NCI-H446 treated with DMSO at 0.1 percent for 48 hours (cell line): ENCODE results near the gene RAI14.

Experiments used
- DNase-seq: peaks from one replicate; lab custom pipeline; 2025; lab: John Stamatoyannopoulos, UW

RAI14 gene

DNA sequence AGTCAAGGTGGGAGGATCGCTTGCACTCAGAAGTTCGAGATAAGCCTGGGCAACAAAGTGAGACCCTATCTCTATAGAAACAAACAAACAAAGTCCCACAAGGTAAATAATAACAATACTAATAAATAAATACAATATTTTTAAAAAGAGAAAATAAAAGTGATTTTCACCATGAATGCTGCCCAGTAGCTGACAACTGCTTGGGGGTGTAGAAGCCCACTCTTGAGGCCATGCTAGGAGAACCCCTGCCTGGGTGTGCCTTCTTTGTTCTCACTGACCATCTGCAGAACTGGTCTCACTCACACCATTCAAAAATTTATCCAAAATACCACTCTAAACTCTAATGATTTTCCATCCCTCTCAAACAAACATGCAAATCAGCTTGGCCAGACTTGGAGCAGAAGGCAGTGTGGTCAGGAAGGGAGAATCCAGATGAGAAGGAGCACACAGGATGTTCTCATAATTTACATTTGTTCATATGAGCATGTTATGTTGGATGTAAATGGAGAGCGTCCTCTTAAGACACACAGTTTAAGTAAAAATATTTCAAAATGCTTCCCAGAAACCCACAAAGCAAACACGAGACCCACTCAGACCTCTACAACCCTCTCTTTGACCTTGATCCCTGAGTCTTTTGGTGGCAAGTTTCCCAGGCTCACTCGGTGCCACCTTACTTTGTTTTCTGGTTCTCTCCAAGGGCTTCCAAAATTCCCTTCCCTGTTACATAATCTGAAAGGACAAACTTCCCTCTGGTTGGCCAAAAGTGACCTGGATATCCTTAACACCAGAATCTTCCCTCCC is 7.9 kb upstream of the RAI14 start:
- DNase-seq = no peak

DNA sequence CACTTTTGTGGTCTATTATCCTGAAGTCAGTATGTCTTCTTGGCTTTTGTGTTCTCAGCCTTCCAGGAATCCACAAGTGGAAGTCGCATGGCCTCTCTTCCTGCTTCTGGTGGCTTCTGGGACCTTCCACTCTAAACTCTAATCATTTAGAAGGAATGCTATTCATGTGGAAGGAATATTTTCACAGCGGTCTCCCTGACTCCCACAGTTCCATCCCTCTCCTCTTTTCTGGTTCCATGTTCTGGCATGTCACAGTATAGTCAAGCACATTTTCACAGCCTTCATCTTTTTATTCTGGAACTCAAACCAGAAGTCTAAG is 7.3 kb upstream of the RAI14 start:
- no peak for DNase-seq

DNA sequence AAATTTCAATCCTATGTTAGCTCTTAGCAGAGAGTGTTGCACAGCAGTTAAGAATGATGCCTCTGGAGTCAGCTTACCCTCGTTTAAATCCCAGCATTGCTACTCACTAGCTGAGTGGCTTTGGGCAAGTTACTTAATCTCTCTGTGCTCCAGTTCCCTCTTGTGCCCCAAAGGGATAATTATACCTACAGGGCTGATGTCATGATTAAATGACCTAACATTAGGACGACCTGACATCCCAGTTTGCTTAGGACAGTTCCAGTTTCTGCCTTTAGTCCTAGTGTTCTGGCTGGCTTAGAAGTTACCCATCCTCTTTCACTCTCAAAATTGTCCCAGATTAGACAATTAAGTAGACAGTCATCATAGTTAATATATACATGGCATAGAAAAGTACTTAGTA is 4.3 kb upstream of the RAI14 start:
- no peak for DNase-seq

DNA sequence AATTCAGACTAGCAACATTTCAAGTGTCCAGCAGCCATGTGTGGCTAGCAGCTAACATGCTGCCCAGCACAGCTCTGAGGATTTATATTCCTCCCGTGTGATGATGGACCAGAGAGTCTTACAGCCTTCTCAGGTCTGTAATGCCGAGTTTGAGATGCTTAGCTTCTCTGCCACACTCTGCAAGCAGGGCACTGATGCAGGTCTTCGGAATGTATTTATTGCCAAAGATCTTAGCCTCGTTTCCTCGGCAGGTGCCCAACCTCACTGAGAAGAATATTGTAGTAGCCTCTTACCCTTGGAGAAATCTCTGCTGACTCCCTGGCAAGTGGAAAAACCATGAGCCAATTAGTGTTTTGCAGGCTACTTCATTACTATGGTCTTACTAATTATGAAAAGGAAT is 3.7 kb upstream of the RAI14 start:
- DNase-seq = no peak

DNA sequence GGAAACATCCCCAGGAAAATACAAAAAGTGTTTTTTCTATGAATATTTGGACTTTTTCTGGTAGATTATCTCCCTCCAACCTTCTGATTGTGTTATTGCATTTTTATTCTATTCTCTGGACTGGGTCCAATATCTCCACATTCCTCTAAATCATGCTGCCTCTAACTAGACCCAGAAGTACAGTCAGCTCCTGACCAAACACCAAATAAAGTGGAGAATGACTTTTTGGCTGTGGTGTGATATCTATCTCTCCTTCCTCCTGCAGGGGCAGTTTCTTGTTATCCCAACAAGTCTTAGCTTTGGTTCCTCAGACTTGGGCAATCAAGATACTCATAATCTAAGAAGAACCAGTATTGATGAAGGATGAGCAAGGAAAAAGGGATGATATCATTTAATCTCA is 3.2 kb upstream of the RAI14 start:
- DNase-seq = no peak

DNA sequence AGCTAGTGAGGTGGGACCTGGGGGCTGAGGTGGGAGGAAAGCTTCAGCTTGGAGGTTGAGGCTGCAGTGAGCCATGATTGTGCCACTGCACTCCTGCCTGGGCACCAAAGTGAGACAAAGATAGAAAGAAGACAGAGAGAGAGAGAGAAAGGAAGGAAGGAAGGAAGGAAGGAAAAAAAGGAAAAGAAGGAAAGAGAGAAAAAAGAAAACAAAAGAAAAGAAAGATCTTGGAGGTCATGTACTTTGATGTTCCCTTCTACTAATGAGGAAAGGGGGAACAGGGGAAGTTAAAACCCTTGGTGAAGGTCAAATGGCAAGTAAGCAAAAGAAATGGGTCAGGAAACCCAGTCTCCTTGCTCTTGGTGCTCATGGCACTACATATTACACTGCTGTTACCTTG is 2.4 kb upstream of the RAI14 start:
- DNase-seq = no peak

DNA sequence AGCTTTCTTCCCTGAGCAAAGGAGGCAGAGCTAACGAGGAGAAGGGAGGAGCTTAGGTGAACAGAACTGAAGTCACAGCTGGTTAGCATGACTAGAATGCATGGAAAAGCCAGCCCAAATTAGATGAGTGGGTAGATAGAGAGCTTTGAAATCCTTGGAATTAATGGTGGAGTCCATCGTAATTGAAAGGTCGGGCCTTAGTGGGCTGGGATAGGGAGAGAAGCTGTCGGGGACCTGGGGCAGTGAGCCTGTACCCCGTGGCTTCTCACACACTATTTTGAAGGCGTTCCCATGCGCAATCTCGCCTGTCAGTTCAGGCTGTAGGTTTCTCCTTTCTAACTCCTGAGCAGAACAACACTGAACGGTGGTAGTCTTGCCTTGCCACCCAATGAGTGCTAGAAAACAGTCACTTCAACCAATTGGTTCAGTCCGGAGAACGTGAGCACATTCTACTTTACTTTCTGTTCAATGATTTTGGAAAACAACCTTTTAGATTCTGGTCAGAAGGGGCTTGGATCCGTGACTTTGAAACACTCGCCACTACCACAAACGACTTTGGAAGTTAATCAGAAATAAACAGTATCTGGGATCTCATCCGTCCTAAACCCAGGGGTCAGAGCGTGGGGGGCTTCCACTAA is 655 bp upstream of the RAI14 start:
- DNase-seq = no peak

DNA sequence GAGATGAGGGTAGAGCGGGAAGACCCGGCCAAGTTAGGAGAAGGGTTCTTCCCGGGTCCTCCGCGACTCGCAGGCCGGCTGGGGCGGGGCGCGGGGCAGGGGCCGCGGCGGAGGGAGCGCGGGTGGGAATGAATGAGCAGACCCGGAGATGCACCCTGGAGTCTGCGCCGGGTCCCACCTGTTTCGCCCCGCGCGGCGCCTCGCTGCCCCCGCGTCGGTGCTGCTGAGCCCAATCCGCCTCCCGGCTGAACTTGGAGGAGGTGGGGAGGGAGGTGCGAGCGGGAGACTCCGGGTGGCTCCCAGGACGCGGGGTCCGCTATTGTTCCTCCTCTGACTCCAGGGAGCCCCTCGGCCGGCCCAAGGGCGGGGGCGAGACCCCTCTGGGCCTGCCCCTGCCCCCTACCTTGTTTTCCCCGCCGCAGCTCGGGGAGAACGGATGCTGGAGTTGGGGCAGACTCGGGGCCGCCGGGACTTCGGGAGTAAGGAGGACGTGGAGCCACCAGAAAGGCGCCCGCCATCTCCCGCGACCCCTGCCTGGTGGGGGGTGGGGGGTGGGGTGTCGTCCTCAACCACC is 659 bp downstream of the RAI14 start:
- DNase-seq = no peak

DNA sequence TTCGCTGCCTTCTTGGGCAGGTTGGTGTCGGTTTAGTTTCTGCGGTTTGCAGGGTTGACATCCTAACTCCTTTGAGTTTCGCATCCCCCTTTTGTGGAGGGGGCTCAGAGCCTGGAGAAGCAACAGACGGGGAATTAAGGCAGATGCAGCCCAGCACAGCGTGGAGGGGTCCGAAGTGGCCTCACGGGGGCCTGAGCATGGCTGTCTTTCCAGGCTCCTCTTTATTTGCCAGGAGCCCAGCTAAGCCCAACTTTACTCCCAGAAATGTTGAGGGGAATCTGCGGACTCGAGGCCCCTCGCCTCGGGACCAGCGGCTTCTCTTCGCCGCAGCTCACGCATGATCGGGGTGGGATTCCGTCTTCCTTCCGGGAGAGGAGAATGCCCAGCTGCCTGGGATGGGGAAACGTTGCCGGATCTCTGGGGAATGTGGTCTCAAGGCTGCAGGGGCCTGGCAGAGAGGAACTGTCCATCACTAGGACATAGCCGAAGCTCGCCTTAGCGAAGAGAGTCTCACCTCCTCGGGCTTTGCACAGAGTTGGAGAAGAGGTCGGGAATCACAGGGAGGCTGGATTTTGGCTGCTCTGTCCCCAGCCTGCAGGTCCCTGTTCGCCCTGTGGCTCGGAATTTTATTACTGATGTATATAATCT is 1.3 kb downstream of the RAI14 start:
- no peak for DNase-seq

DNA sequence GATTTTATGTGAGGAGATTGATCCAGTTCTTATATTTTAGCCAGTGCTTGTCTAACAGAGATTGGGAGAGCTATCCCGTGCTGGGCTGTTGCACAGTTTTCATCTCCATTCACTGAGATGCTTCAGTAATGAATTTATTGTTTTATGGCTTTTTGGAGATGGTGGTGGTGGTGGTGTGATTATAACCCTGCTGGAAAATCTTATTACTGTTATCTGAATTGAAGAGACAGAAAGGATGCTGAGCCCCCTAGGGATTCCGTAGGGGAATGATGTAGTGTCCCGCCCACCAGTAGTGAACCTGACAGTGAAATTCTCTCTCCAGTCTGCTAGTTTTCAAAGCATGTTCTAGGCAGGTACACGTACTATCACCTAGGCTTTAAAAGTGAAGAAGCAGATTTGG is 1.9 kb downstream of the RAI14 start:
- DNase-seq = no peak

DNA sequence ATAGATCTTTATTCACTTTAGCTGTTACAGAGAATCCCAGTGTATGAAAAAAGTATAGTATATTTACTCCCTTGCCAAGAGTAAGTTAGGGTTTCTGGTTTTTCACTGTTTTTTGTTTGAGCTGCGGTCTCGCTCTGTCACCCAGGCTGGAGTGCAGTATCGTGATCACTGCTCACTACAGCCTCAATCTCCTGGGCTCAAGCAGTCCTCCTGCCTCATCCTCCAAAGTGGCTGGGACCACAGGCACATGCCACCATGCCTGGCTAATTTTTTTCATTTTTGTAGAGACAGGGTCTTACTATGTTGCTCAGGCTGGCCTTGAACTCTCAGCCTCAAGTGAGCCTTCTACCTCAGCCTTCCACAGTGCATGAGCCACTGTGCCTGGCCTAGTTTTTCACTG is 3.0 kb downstream of the RAI14 start:
- DNase-seq = no peak

DNA sequence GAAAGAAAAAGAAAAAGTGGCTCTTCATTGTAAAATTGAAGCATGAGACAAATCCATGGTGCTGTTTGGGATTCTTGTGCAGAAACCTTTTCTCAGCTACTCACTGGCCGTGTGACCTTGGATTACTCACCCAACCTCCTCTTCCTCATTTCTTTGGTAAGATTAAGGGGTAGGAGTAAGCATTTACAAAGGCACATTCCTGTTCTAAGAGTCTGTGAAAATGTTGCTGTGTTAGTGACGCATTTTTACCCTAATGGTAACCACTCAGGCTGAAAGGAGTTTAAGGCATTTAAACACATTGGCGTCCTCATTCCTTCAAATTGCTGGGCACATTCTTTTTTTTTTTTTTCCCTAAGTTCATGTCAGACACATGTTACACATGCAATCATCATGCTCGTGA is 4.3 kb downstream of the RAI14 start:
- DNase-seq = no peak

DNA sequence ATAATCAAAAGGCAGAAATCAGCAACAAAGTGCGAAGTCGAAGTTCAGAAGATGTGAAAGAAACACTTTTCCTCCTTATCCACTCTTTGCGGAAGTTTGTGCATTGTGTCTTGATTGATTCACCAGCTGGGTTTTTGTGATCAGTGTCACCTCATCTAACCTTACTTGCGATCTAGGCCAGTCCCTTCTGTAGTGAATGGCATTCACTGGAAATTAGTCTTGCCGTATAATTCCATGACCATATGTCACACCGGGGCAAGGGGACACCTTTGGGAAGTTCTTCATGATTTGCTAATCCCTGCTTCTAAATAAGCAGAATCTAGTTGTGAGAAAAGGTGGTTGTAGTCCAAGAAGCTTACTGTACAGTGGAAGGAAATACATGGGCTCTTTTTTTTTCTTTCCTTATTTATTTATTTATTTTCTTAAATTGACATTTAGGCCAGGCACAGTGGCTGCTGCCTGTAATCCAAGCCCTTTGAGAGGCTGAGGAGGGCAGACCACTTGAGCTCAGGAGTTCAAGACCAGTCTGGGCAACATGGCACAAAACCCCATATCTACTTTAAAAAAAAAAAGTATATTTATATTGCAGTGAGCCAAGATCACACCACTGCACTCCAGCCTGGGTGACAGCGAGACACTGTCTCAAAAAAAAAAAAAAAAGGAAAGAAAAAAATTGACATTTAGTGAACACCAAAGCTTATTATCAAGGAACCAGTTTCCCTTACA is 7.8 kb downstream of the RAI14 start:
- no peak for DNase-seq

DNA sequence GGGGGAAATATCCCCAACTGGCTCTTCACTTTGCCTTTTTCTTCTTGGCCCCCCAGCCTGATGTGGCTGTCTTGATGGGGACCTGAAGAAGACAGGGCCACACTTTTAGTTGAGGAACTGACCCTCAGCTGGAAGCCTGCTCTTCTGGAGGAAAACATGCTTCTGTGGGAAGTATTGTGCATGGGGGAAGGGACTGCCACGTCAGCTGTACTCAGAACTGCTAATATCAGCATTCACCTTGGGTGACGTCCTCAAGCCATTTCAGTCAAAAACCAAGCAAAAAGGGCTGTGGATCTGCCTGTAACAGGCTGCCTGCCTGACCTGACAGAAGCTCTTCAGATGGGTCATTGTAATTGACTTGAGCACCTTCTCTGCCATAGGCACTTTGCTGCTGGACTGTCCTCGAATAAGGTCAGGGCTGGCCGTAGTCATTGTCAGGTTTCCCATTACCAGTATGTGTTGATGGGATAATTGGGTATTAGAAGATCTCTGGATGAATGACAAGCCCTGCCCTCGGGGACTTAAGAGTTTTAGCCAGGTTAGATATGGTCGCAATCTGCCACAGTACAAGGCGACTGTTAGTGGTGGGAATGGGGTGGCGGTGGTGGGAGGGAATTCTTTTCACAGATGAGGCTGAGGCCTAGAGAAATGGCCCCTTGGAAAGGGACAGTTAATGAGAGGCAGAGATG is 10.4 kb downstream of the RAI14 start:
- no peak for DNase-seq

DNA sequence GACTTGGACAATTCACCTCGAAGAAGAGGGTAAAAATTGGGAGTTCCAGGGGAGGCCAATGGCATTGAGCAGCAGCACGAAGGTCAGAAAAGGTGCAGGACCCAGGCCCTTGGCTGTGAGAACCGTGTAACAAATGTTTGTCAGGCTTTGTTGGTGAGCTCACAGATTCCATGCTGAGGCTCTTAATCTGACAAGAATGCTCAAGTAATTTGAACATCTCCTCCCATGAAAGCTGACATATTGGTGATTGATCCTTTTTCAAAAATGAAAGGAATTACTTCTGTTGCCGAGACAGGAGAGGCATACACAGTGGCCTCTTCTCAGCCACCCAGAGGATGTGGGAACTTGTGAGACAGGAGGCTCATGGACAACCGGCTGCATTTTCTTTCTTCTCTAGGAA is 11.6 kb downstream of the RAI14 start:
- DNase-seq = no peak

DNA sequence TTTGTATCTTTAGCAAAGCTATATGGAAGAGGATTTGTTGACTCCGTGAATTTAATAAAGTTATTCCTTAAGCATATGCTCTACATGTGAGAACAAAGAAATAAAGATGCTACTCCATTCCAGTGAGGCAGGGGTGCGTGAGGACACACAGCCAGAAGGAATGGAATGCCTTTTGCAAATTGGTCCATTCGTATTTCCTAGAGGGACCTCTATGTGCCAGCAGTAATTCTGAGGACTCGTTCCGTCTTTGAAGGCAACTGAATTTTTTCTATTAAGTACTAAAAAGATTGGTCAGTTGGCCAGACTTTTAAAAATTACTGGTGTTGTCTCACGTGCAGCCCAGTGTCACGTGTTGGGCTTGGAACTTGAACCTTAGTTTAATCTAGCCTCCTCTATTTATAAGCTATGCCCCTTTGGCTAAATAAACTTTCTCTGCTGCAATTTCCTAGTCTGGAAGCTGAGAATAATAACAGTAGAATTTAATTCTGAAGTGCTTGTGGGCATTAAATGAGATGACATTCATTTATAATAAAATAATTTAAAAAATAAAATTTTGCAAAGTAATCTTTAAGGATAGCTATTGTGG is 13.9 kb downstream of the RAI14 start:
- DNase-seq = no peak

DNA sequence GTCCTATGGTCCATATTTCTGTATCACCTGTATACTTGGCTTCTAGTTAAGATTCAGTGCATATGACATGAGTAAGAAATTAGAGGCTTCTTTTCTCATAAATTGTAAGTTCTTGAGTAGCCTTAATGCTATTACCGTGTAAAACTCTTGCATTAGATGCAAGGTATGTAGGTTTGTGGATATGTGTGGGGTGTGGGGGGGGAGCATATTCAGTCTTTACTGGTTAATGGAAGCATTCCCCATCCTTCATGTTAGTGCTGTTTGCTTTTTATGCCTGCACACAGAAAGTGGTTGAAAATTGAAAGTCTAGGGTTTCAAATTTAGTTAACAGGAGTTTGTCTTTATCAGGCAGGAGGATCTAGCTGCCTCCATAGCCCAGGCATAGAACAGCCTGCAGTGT is 16.1 kb downstream of the RAI14 start:
- no peak for DNase-seq

DNA sequence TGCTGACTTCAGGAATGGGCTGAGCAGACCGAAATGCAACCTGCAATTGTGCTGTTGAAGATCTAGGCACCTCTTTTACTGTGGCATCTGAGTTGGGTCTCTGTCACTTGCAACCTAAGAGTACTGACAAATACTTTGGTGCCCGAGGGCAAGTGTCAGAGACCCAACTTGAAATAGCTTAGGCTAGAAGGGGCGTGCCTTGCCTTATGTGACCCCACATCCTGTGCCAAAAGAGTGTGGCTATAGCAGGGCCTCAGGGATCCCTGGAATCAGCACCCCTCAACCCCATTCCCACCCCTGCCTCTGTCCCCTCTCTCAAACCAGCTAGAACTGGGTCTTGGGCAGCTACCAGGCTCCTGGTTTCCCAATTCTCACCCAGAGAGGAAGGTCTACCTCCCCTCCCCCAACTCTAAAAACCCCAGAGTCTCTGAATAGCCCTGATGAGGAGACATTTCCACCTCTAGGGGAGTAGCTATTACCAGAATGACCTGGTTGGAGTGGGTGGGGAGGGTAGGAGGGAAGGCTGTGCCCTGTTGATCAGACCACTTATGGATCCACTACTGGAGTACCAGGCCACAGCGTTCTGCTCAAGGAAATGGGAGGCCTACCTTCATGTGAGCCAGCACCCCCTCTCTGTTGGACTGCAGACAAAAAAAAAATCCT is 17.5 kb downstream of the RAI14 start:
- no peak for DNase-seq

DNA sequence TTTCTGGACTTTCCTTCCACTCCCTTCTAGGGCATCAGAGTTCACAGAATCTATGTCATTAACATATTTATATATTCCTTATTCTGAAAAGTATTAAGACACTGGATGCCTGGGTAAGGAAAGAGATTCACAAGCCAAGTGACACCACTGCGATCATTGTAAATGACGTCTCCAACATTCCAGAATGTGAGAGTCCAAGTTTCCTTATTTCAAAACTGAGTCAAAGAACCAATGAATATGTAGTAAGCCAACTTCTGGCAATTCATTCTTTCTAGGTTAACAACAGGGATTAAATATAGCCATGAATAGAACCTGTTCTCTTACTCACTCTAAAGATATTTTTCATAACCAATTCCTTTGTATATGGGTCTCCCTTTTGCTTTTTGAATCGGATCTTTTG is 18.1 kb downstream of the RAI14 start:
- DNase-seq = no peak

DNA sequence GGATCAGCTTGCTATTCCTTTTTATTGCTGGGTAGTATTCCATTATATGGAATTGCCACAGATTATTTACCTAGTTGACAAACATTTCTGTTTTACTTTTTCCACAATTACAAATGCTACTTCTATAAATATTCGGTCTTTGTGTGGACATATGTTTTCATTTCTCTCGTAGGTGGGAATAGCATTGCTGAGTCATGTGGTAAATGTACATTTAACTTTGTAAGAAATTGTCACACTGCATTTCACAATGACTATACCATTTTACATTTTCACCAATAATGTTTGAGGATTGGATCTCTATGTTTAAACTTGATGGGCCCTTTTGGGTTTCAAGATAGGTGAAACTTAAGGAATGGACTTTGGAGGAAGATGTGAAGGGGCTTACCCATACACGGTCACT is 19.7 kb downstream of the RAI14 start:
- DNase-seq = no peak

DNA sequence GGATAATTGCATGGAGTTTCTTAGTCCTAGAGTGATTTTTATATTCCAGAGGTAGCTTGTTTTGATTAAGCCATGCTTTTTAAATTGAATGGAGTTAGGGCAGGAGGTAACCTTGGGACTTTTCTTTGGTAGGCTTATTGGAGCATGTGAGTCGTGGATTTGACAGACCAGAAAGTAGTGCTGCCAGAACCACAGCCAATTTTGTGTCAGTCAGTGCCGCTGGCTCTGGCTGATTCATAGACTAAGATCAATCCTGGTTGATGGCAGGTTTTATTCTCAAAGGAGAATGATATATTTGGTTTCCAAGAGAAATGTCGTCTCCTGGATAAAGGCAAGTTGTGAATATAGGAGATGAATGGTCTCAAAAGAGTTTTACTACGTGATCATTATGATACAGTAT is 20.3 kb downstream of the RAI14 start:
- peak; percentile 53 for DNase-seq
